GM12873 (cell line): ENCODE measurements around the gene RELT.
A peak's percentile ranks its signal among the peaks of the same experiment; 100 is the strongest.

Experiments
- CTCF ChIP-seq: IDR thresholded peaks from 2 replicates; pipeline ENCODE4 v1.5.1; 2012; ENCODE audit warnings: low read depth, mild to moderate bottlenecking, moderate library complexity, low read length, control low read depth; ENCODE audit not compliant: insufficient read depth; ENCODE audit errors: missing control alignments

The RELT gene

GRCh38 chr11:73366953-73367352 lies 9.2 kb upstream of the RELT start:
- no peak for TF ChIP-seq CTCF

- no peak for TF ChIP-seq CTCF
Observed at GRCh38 chr11:73367482-73368024, 8.6 kb upstream of the RELT start.

- TF ChIP-seq CTCF: peak; percentile 38
Observed at GRCh38 chr11:73372375-73372993, 3.7 kb upstream of the RELT start.

GRCh38 chr11:73374151-73374550 lies 2.0 kb upstream of the RELT start:
- no peak for TF ChIP-seq CTCF

- TF ChIP-seq CTCF: no peak
Observed at GRCh38 chr11:73375830-73376159, 404 bp upstream of the RELT start.

- TF ChIP-seq CTCF: no peak
Observed at GRCh38 chr11:73376803-73377629, 817 bp downstream of the RELT start.

- TF ChIP-seq CTCF: no peak
Observed at GRCh38 chr11:73379189-73379880, 3.1 kb downstream of the RELT start.
